BE2C (cell line): ENCODE results near the gene SUPT7L.
"Not testable (repeated sequence)": the region's sequence is repeated elsewhere in the genome, so short reads cannot be mapped to it uniquely, and the experiment has no call there.

Experiments used
- DNase-seq: peaks from one replicate; pipeline ENCODE4 v3.0.0-alpha.2; 2020
- H3K27me3 ChIP-seq: fragments of 250-450 bp; sonication (Bioruptor Pico); 2 replicates; pipeline ENCODE4 v1.5.1; 2020; ENCODE audit warnings: mild to moderate bottlenecking
- H3K36me3 ChIP-seq: fragments of 250-450 bp; sonication (Bioruptor Pico); 2 replicates; pipeline ENCODE4 v1.5.1; 2020; ENCODE audit warnings: mild to moderate bottlenecking
- H3K4me1 ChIP-seq: fragments of 250-450 bp; sonication (Bioruptor Pico); 2 replicates; pipeline ENCODE4 v1.5.1; 2020
- H3K4me3 ChIP-seq: 2 replicates; pipeline ENCODE4 v1.5.1; 2011; ENCODE audit warnings: low read depth, low read length
- H3K9me3 ChIP-seq: fragments of 250-450 bp; sonication (Bioruptor Pico); 2 replicates; pipeline ENCODE4 v1.5.1; 2020
- TF ChIP-seq, protein P1 (sequence below): IDR thresholded peaks from 2 replicates; pipeline ENCODE4 v1.5.1; 2012; ENCODE audit warnings: mild to moderate bottlenecking, low read depth, low read length

Gene SUPT7L

DNA sequence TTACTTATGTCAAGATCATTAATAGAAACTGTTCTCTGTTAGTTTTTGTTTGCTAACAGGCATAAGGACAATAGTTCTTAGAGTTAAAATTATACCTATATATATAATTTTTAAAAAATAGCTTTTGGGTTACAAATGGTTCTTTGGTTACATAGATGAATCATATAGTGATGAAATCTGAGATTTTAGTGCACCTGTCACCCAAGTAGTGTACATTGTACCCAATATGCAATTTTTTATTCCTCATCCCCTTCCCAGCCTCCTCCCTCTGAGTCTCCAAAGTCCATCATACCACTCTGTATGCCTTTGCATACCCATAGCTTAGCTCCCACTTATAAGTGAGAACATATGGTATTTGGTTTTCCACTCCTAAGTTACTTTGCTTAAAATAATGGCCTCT lies 26.6 kb upstream of the SUPT7L start:
- H3K4me3 ChIP-seq: no peak overlapping the region
- no peaks in the 10 kb centered on the region for H3K9me3 ChIP-seq
- no peak for DNase-seq
- H3K36me3 ChIP-seq: peaks cover 36% of the 10 kb centered on the region
- H3K27me3 ChIP-seq: no peaks in the 10 kb centered on the region
- H3K4me1 ChIP-seq: no peaks in the 10 kb centered on the region
- TF ChIP-seq, protein P1, sequence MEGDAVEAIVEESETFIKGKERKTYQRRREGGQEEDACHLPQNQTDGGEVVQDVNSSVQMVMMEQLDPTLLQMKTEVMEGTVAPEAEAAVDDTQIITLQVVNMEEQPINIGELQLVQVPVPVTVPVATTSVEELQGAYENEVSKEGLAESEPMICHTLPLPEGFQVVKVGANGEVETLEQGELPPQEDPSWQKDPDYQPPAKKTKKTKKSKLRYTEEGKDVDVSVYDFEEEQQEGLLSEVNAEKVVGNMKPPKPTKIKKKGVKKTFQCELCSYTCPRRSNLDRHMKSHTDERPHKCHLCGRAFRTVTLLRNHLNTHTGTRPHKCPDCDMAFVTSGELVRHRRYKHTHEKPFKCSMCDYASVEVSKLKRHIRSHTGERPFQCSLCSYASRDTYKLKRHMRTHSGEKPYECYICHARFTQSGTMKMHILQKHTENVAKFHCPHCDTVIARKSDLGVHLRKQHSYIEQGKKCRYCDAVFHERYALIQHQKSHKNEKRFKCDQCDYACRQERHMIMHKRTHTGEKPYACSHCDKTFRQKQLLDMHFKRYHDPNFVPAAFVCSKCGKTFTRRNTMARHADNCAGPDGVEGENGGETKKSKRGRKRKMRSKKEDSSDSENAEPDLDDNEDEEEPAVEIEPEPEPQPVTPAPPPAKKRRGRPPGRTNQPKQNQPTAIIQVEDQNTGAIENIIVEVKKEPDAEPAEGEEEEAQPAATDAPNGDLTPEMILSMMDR: no peak

DNA sequence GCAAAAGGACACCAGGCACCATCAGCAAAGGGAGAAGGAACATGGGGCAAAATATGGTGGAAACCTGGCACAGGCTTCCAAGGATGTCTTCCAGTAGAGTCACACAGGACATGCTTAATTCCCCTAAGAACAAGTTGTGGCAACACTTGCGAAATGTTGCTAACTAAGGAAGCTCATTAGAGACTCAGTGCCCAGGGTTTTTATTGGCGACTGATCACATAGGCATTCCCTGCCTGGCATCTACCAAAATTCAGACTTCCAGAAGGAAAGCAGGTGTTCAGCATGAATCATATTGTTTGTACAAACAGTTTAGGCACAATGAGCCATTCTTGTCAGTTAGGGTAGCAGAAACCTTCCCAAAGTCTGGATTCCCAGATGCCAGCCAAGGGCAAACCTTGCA lies 26.0 kb upstream of the SUPT7L start:
- TF ChIP-seq, protein P1: no peak
- H3K4me1 ChIP-seq: no peaks in the 10 kb centered on the region
- peaks cover 39% of the 10 kb centered on the region for H3K36me3 ChIP-seq
- H3K9me3 ChIP-seq: no peaks in the 10 kb centered on the region
- DNase-seq: no peak
- H3K27me3 ChIP-seq: no peaks in the 10 kb centered on the region
- no peak overlapping the region for H3K4me3 ChIP-seq

DNA sequence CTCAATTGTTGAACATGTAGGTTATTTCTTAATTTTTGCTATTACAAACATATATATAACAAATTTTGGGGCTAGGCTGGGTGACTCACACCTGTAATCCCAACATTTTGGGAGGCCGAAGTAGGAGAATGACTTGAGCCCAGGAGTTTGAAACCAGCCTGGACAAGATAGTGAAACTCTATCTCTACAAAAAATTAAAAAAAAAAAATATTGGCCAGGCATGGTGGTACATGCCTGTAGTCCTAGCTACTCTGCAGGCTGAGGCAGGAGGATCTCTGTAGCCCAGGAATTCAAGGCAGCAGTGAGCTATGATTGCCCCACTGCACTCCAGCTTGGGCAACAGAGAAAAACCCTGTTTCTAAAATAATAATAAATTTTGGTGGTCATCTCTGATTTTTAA lies 23.8 kb upstream of the SUPT7L start:
- Histone ChIP-seq H3K4me3 (no peak overlapping the region), H3K9me3 (no peaks in the 10 kb centered on the region), H3K27me3 (no peaks in the 10 kb centered on the region), H3K36me3 (peaks cover 45% of the 10 kb centered on the region), H3K4me1 (peaks cover 4% of the 10 kb centered on the region)
- TF ChIP-seq, protein P1: no peak
- DNase-seq: no peak

GRCh38 chr2:27685577-27685976 lies 22.2 kb upstream of the SUPT7L start:
- H3K9me3 ChIP-seq: no peaks in the 10 kb centered on the region
- TF ChIP-seq, protein P1: no peak
- H3K36me3 ChIP-seq: peaks cover 45% of the 10 kb centered on the region
- no peak overlapping the region for H3K4me3 ChIP-seq
- peaks cover 4% of the 10 kb centered on the region for H3K4me1 ChIP-seq
- no peaks in the 10 kb centered on the region for H3K27me3 ChIP-seq
- no peak for DNase-seq

- DNase-seq, H3K9me3 ChIP-seq, H3K4me1 ChIP-seq, H3K4me3 ChIP-seq, H3K27me3 ChIP-seq: not testable (repeated sequence)
- peaks cover 45% of the 10 kb centered on the region for H3K36me3 ChIP-seq
These were observed 21.6 kb upstream of the SUPT7L start for GRCh38 chr2:27685006-27685405.

DNA sequence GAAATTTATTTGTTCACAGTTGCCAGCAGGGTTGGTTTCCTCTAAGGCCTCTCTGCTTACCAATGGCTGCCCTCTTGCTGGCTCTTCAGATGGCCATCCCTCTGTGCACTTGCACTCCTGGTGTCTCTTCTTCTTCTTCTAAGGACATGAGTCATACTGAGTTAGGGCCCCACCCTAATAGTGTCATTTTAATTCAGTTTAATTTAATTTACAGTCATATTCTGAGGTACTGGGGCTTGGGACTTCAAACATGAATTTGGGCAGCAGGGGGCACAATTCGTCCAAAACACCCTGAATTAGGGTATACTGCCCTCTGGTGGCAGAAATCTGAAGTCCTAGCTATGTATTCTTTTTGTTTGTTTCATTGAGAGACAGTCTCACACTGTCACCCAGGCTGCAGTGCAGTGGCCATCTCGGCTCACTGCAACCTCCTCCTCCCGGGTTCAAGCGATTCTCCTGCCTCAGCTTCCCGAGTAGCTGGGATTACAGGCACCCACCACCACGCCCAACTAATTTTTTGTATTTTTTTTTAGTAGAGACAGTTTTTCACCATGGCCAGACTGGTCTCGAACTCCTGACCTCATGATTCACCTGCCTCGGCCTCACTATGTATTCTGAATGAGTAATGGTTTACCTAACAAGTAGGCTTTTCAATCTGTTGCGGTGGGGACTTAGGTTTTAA lies 20.1 kb upstream of the SUPT7L start:
- DNase-seq: peak; percentile 91
- TF ChIP-seq, protein P1: peak; percentile 100
- H3K9me3 ChIP-seq: no peaks in the 10 kb centered on the region
- no peak overlapping the region for H3K4me3 ChIP-seq
- H3K4me1 ChIP-seq: peaks cover 4% of the 10 kb centered on the region
- H3K27me3 ChIP-seq: no peaks in the 10 kb centered on the region
- peaks cover 49% of the 10 kb centered on the region for H3K36me3 ChIP-seq

DNA sequence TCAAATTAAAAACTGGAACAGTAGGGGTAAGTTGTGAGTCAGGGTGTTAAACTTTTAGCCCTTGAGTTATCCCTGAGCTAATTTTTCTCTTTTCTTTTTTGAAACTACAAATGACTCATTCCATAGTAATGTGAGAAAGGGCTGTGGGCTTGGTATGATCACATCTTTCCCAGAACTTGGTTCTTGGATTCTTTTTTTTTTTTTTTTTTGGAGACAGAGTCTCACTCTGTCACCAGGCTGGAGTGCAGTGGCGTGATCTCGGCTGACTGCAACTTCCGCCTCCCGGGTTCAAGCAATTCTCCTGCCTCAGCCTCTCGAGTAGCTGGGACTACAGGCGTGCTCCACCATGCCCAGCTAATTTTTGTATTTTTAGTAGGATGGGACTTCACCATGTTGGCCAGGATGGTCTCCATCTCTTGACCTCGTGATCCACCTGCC lies 18.9 kb upstream of the SUPT7L start:
- H3K4me1 ChIP-seq, H3K9me3 ChIP-seq, H3K4me3 ChIP-seq, H3K27me3 ChIP-seq, DNase-seq: not testable (repeated sequence)
- peaks cover 57% of the 10 kb centered on the region for H3K36me3 ChIP-seq
